Ishikawa (cell line): ENCODE data around the gene CDC42BPA.

Experiments used
- EGR1 ChIP-seq: IDR thresholded peaks from 2 replicates; pipeline ENCODE4 v1.6.1; 2012
- EP300 ChIP-seq: IDR thresholded peaks from 2 replicates; pipeline ENCODE4 v1.6.1; 2012; ENCODE audit warnings: borderline replicate concordance
- FOXM1 ChIP-seq: IDR thresholded peaks from 2 replicates; pipeline ENCODE4 v1.6.1; 2012; ENCODE audit warnings: low read depth, borderline replicate concordance
- MAX ChIP-seq: IDR thresholded peaks from 2 replicates; pipeline ENCODE4 v1.6.1; 2012
- RAD21 ChIP-seq: IDR thresholded peaks from 2 replicates; pipeline ENCODE4 v1.6.1; 2012; ENCODE audit warnings: low read depth
- REST ChIP-seq: IDR thresholded peaks from 2 replicates; pipeline ENCODE4 v1.6.1; 2012; ENCODE audit warnings: low read depth, mild to moderate bottlenecking
- TAF1 ChIP-seq: IDR thresholded peaks from 2 replicates; pipeline ENCODE4 v1.6.1; 2012; ENCODE audit warnings: low read depth, mild to moderate bottlenecking
- TEAD4 ChIP-seq: IDR thresholded peaks from 2 replicates; pipeline ENCODE4 v1.6.1; 2012

GRCh38 chr1:227140376-227140775 lies 177.9 kb downstream of the CDC42BPA start:
- TF ChIP-seq EGR1: no peak
- TF ChIP-seq MAX: no peak
- TF ChIP-seq TAF1: no peak
- no peak for TF ChIP-seq REST
- TF ChIP-seq RAD21: no peak
- TF ChIP-seq TEAD4: no peak
- no peak for TF ChIP-seq EP300
- TF ChIP-seq FOXM1: no peak
